Stimulated activated naive B cell treated with anti-CD40 and anti-IgM and Interleukin-4, amounts not matched to agents 10 μg/mL and 1 μg/mL and 100 μg/mL, for 72 hours (primary cell): ENCODE results near the gene RELN.

ENCODE experiments used
- ATAC-seq, 2 donors: fragments of 150-1000 bp; cut with Tn5 transposase; replicated peaks; 2 replicates each; pipeline ENCODE4 v1.10.0; 2021; ENCODE audit warnings: moderate library complexity in 1 of 2
- DNase-seq: peaks from one replicate; pipeline ENCODE4 v3.0.0; 2021
- H3K27ac Mint-ChIP-seq: one replicate; pipeline ENCODE4 v1.8.0; 2022; ENCODE audit warnings: mild to moderate bottlenecking, mixed read lengths
- H3K27me3 Mint-ChIP-seq, 2 donors: one replicate each; pipeline ENCODE4 v1.8.0; 2022; ENCODE audit warnings: mixed read lengths in 2 of 2
- H3K36me3 Mint-ChIP-seq, 2 donors: one replicate each; pipeline ENCODE4 v1.8.0; 2022; ENCODE audit warnings: mixed read lengths in 2 of 2, mild to moderate bottlenecking in 1 of 2
- H3K4me1 Mint-ChIP-seq, 2 donors: one replicate each; pipeline ENCODE4 v1.8.0; 2022; ENCODE audit warnings: mixed read lengths in 2 of 2, mild to moderate bottlenecking in 1 of 2
- H3K4me3 Mint-ChIP-seq, 2 donors: one replicate each; pipeline ENCODE4 v1.8.0; 2022; ENCODE audit warnings: mild to moderate bottlenecking in 2 of 2, mixed read lengths in 2 of 2, moderate library complexity in 1 of 2
- H3K9me3 Mint-ChIP-seq, 2 donors: one replicate each; pipeline ENCODE4 v1.8.0; 2022; ENCODE audit warnings: mixed read lengths in 2 of 2, mild to moderate bottlenecking in 1 of 2

The RELN gene

DNA sequence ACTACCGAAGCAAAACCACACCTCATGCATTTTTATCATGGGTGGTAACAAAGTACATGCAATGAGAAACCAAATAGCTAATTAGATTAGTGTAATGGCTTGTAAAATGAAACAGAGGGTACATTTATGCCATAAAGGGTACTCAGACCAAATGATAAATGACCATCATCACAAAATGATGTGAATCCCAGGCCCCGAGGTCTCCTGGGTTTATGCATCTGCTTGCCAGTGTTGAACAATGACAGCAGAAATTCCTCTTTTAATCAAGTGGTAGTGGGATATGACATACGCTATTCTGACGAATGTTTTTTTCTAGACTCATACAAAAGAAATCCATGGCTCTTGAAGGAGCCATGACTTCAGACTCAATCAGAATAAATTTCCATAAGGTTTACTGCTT lies 293.9 kb downstream of the RELN start:
- Mint-ChIP-seq H3K4me1 (no peaks in the 10 kb centered on the region), H3K36me3 (no peaks in the 10 kb centered on the region), H3K27ac (no peak overlapping the region), H3K4me3 (no peak overlapping the region), H3K27me3 (no peaks in the 10 kb centered on the region), H3K9me3 (no peaks in the 10 kb centered on the region)
- DNase-seq (no peak), ATAC-seq (no peak)

- no peaks in the 10 kb centered on the region for H3K4me1 Mint-ChIP-seq
- H3K4me3 Mint-ChIP-seq = no peak overlapping the region
- no peaks in the 10 kb centered on the region for H3K27me3 Mint-ChIP-seq
- DNase-seq (no peak), ATAC-seq (no peak)
- H3K27ac Mint-ChIP-seq = no peak overlapping the region
- H3K36me3 Mint-ChIP-seq = no peaks in the 10 kb centered on the region
- H3K9me3 Mint-ChIP-seq = no peaks in the 10 kb centered on the region
Observed at GRCh38 chr7:103694304-103694703, 295.2 kb downstream of the RELN start.

GRCh38 chr7:103691291-103691690 lies 298.2 kb downstream of the RELN start:
- Mint-ChIP-seq H3K27me3 (no peaks in the 10 kb centered on the region), H3K4me3 (no peak overlapping the region), H3K36me3 (no peaks in the 10 kb centered on the region), H3K27ac (no peak overlapping the region), H3K9me3 (no peaks in the 10 kb centered on the region), H3K4me1 (no peaks in the 10 kb centered on the region)
- ATAC-seq = no peak
- DNase-seq = no peak

GRCh38 chr7:103690242-103690974 lies 299.1 kb downstream of the RELN start:
- Mint-ChIP-seq H3K27me3 (peaks cover 4 to 5% of the 10 kb centered on the region in 2 donors), H3K4me3 (no peak overlapping the region), H3K9me3 (no peaks in the 10 kb centered on the region), H3K4me1 (no peaks in the 10 kb centered on the region), H3K36me3 (no peaks in the 10 kb centered on the region), H3K27ac (no peak overlapping the region)
- DNase-seq (no peak), ATAC-seq (no peak)

DNA sequence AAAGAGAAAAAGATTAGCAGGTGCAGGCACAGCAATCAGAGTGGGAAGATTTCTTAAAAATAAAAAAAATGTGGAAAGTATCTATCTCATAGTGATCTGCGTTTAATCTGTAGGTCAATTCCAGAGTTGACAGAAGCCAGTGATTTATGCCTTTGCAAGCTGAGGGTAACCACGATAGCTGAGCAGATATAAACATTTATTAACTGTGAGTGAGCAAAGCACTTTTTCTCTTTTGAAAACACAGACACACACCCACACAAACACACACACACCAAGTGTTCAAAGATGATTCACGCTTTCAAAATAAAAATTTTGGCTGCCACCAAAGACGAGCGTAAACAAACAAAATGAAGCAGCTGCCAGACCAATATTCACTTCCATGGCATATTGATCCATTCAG lies 300.2 kb downstream of the RELN start:
- H3K4me1 Mint-ChIP-seq = no peaks in the 10 kb centered on the region
- H3K4me3 Mint-ChIP-seq = no peak overlapping the region
- ATAC-seq (no peak), DNase-seq (no peak)
- H3K27ac Mint-ChIP-seq = no peak overlapping the region
- no peaks in the 10 kb centered on the region for H3K36me3 Mint-ChIP-seq
- H3K9me3 Mint-ChIP-seq = no peaks in the 10 kb centered on the region
- H3K27me3 Mint-ChIP-seq = peaks cover 4 to 5% of the 10 kb centered on the region in 2 donors

- ATAC-seq (no peak), DNase-seq (no peak)
- no peaks in the 10 kb centered on the region for H3K36me3 Mint-ChIP-seq
- no peaks in the 10 kb centered on the region for H3K4me1 Mint-ChIP-seq
- H3K9me3 Mint-ChIP-seq = no peaks in the 10 kb centered on the region
- no peak overlapping the region for H3K4me3 Mint-ChIP-seq
- H3K27me3 Mint-ChIP-seq = peaks cover 4 to 5% of the 10 kb centered on the region in 2 donors
- H3K27ac Mint-ChIP-seq = no peak overlapping the region
Observed at GRCh38 chr7:103687951-103688350, 301.5 kb downstream of the RELN start.

- H3K27me3 Mint-ChIP-seq = peaks cover 4 to 5% of the 10 kb centered on the region in 2 donors
- H3K36me3 Mint-ChIP-seq = no peaks in the 10 kb centered on the region
- no peak overlapping the region for H3K4me3 Mint-ChIP-seq
- no peaks in the 10 kb centered on the region for H3K9me3 Mint-ChIP-seq
- no peaks in the 10 kb centered on the region for H3K4me1 Mint-ChIP-seq
- H3K27ac Mint-ChIP-seq = no peak overlapping the region
- no peak for DNase-seq
- ATAC-seq = no peak
Observed at GRCh38 chr7:103687272-103687671, 302.2 kb downstream of the RELN start.

GRCh38 chr7:103686763-103687162 lies 302.7 kb downstream of the RELN start:
- no peak for ATAC-seq
- H3K27me3 Mint-ChIP-seq = peaks cover 4 to 5% of the 10 kb centered on the region in 2 donors
- DNase-seq = no peak
- H3K36me3 Mint-ChIP-seq = no peaks in the 10 kb centered on the region
- H3K27ac Mint-ChIP-seq = no peak overlapping the region
- no peak overlapping the region for H3K4me3 Mint-ChIP-seq
- no peaks in the 10 kb centered on the region for H3K4me1 Mint-ChIP-seq
- no peaks in the 10 kb centered on the region for H3K9me3 Mint-ChIP-seq

DNA sequence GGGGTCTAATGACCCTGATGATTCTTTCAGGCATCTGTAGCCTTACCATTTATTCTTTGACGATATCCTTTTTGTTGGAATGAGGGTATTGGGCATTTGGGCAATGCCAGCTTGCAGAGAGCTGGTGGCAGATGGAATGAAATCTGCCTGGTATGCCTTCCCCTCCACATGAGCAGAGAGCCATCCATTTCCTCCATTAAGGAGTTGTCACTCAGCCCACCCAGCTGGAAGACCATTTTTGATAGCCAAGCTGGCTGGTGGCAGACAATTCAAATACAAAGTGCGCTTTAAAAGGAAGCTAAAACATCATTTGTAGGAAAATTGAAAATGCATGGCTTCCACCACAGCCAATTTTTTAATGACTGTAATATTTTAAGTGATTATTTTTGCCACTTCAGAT lies 303.4 kb downstream of the RELN start:
- Mint-ChIP-seq H3K4me3 (no peak overlapping the region), H3K4me1 (no peaks in the 10 kb centered on the region)
- ATAC-seq = no peak

DNA sequence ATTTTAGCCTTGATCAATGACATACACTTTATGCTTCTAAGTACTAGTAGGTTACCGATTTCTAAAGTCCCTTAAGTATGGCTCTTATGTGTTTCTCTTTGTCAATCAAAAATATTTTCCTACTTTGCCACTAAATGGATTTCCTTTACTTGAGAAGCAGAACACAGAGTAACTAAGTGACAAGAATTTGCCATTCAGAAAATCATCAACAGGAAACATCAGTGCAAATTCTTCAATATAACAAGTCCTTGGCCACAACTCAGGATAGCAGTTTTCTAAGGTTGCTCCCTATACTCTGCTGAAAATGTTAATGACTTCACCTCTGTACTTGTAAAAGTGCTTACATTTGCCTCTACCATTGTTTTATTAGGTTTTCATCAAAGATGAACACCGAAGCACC lies 303.8 kb downstream of the RELN start:
- Mint-ChIP-seq H3K9me3 (no peaks in the 10 kb centered on the region), H3K27me3 (peaks cover 4 to 5% of the 10 kb centered on the region in 2 donors), H3K4me1 (no peaks in the 10 kb centered on the region), H3K36me3 (no peaks in the 10 kb centered on the region), H3K27ac (no peak overlapping the region), H3K4me3 (no peak overlapping the region)
- ATAC-seq (no peak), DNase-seq (no peak)

More for the DNA sequence above, 303.4 kb downstream of the RELN start:
- peaks cover 4 to 5% of the 10 kb centered on the region in 2 donors for H3K27me3 Mint-ChIP-seq
- H3K36me3 Mint-ChIP-seq = no peaks in the 10 kb centered on the region
- H3K9me3 Mint-ChIP-seq = no peaks in the 10 kb centered on the region
- H3K27ac Mint-ChIP-seq = no peak overlapping the region
- no peak for DNase-seq

DNA sequence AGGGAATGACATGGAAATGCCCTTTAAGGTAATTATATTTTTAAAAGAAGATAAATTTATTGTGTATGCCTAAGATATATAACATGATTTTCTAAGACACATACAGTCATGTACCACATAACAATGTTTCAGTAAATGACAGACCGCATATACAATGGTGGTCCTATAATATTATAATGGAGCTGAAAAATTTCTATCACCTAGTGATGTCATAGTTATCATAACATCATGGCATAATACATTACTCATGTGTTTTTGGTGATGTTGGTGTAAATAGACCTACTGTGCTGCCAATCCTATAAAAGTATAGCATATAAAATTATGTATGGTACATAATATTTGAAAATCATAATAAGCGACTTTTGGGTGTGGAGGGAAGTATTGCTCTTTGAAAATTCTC lies 306.1 kb downstream of the RELN start:
- Mint-ChIP-seq H3K27me3 (peaks cover 4 to 5% of the 10 kb centered on the region in 2 donors), H3K9me3 (no peaks in the 10 kb centered on the region), H3K4me3 (no peak overlapping the region), H3K4me1 (no peaks in the 10 kb centered on the region), H3K27ac (no peak overlapping the region), H3K36me3 (no peaks in the 10 kb centered on the region)
- DNase-seq (no peak), ATAC-seq (no peak)

DNA sequence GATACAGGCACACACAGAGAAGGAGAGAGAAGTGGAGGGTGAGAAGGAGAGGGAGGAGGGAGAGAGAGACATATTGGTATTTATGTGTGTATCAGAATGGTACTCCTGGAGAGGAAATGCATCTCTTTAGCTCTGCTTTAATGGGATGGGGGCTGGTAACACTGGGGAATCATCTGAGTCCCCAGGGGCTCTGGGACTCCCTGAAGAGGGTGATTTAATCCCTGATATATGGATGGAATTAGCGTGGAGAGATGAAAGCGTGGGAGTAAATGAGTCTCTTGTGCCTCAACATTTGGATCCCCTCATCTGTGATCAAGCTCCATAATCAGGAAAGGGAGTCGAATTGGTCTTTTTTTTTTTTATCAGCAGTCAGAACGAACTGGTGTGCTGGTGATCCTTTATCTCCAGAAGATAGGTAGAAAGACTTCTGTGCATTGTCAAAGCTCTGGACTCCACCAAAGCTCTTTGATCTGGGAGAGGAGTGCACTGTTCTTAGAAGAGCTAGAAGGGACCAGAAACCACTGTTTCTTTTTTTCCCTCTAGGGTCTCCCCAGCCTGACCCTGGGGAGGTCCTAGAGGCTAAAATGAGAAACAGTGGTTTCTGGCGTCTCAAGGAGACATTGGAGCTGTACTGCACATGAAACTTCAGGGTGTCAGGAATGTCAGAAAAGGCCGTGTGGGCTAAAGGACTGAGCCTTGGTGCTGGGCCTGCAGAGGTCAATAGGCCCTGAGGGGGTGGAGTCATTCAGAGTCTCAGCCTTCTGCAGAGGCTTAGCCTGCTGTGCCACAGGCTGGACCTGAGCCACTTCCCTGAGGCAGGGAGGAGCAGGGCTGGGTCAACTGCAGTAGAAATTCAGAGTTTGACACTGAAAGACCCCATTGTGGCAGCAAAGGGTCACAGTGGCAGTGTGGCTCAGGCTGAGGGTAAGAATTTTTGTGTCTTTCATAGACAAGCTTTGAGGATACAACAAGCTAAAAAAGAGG lies 309.0 kb downstream of the RELN start:
- H3K4me1 Mint-ChIP-seq = no peaks in the 10 kb centered on the region
- H3K27me3 Mint-ChIP-seq = no peaks in the 10 kb centered on the region
- H3K27ac Mint-ChIP-seq = no peak overlapping the region
- no peak overlapping the region for H3K4me3 Mint-ChIP-seq
- H3K9me3 Mint-ChIP-seq = peaks cover 0 to 4% of the 10 kb centered on the region in 2 donors
- DNase-seq = no peak
- ATAC-seq = no peak
- no peaks in the 10 kb centered on the region for H3K36me3 Mint-ChIP-seq

DNA sequence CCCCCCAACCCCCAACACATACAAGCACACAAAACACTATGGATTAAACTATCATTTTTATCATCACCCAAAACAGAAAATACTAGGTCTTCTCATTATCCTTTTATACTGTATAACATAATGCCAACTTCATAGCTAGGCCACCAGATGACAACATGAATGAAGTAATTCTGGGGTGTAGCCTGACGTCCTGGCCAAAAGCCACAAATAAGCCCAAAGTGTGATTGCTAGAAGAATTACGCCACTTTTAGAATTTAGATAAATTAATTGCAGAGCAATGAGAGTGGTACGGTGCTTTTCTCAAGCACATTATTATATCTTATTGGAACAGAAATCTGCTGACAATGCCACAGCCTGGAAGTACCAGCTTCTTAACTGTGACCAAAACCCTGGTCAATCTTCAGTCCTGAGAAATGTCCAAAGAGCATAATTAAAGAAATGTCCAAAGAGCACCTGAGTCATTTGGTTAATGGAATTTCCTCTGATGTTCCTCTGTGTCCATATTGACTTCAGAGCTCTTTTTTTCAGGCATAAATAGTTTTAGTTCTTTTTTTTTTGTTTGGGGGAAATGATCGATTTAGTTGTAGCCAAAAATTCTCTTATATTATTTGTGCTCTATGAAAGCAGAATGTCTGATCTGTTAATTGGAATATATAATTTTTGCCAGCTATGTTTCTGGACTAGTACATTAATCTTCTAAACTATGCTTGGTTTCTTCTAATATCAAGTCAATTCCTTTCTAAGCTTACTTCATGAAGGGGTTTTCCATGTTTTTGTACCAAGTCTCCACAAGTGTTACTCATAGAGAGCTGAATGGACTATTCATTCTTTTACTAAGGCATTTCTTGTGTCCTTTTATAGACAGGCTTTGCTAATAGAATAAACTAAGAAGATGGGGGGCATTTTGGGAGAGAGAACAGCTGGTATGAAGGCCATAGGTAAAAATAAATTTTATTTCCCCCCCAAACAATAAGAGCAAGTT lies 310.0 kb downstream of the RELN start:
- no peak for DNase-seq
- no peaks in the 10 kb centered on the region for H3K4me1 Mint-ChIP-seq
- H3K9me3 Mint-ChIP-seq = peaks cover under 1 to 6% of the 10 kb centered on the region in 2 donors
- H3K27me3 Mint-ChIP-seq = peaks cover 2% of the 10 kb centered on the region in 2 donors
- no peak overlapping the region for H3K4me3 Mint-ChIP-seq
- no peak overlapping the region for H3K27ac Mint-ChIP-seq
- no peaks in the 10 kb centered on the region for H3K36me3 Mint-ChIP-seq
- ATAC-seq = no peak
